Hypothalamus (tissue), 51 donors: ENCODE measurements around the gene L3MBTL4.
"Not testable (repeated sequence)": the region's sequence is repeated elsewhere in the genome, so short reads cannot be mapped to it uniquely, and the experiment has no call there.

Experiments used
- DNase-seq, 51 donors: peaks; one replicate each; lab custom pipeline; 2025; lab: John Stamatoyannopoulos, UW

L3MBTL4 gene

GRCh38 chr18:6056171-6056910 is 358.4 kb downstream of the L3MBTL4 start:
- DNase-seq, result peak in 1 of 51 donors; percentile 4

GRCh38 chr18:6055711-6056110 is 359.0 kb downstream of the L3MBTL4 start:
- no peak for DNase-seq

GRCh38 chr18:6054256-6054842 is 360.4 kb downstream of the L3MBTL4 start:
- DNase-seq, result peak in 1 of 51 donors; percentile 4

DNA sequence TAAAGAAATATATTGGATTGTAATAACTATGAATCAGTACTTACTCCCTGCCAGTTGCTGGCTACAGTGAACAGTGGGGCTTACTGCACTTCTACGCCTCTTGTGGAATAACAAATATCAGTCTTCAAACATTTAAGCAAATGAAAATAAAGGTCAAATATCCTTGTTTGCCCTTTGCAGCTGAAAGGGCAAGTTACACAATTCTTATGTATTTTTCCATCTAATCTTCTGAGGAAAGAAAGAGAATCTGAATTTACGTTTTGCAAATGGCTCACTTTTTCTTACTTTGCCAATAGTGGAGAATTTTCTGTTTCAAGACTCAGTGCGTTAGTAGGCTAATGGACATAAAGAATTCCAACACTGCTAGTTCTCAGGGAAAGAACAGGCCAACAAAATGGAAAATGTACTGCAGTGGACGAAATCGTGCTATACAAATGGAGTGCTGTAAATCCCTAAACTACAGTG is 362.2 kb downstream of the L3MBTL4 start:
- no peak for DNase-seq

- DNase-seq, result not testable (repeated sequence)
Observed at GRCh38 chr18:6047596-6047995, 367.1 kb downstream of the L3MBTL4 start.

- DNase-seq, result no peak
Observed at GRCh38 chr18:6044773-6045172, 369.9 kb downstream of the L3MBTL4 start.

DNA sequence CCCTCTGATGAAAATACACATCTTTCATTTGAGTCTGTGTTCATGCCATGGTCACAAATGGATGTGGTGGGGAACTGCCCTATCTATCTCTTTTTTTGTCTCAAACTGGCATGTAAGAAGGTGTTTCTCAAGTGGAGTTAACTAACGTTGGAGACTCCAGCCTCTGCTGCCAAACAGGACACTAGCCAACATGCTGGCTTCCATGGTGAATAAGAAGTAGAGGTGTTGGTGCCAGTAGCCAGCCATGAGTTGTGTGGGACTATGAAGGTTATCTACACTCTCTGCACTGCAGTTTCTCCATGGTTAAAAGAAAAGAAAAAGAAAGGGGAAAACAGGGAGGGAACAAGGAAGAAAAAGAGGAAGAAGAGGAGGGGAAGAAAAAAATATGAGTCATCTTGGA is 370.4 kb downstream of the L3MBTL4 start:
- DNase-seq, result no peak

- DNase-seq, result no peak
Observed at GRCh38 chr18:6039055-6039454, 375.7 kb downstream of the L3MBTL4 start.

- no peak for DNase-seq
Observed at GRCh38 chr18:6031442-6031841, 383.3 kb downstream of the L3MBTL4 start.

- no peak for DNase-seq
Observed at GRCh38 chr18:6031002-6031401, 383.7 kb downstream of the L3MBTL4 start.

- DNase-seq, result no peak
Observed at GRCh38 chr18:6024745-6025248, 389.9 kb downstream of the L3MBTL4 start.

GRCh38 chr18:6023551-6023950 is 391.2 kb downstream of the L3MBTL4 start:
- DNase-seq, result no peak

DNA sequence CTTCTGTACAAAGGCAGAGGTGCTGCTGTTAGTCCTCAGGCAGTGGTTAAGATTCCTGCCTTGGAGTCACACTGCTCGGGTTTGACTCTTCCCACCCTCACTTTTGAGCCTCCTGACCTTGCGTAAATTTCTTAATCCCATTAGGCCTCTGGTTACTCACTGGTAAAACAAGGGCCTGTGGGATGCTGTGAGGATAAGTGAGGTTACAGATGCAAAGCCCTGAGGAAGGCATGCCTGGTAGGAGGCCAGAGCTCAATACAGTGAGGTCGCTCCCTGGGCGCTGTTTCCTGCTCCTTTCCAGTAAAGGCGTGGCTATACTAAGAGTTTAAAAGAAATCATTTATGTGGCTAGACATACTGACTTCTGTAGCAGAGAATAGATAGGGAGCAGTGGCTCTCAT is 391.9 kb downstream of the L3MBTL4 start:
- no peak for DNase-seq

GRCh38 chr18:6022074-6022444 is 392.7 kb downstream of the L3MBTL4 start:
- DNase-seq, result no peak

- DNase-seq, result no peak
Observed at GRCh38 chr18:6021306-6022073, 393.2 kb downstream of the L3MBTL4 start.

DNA sequence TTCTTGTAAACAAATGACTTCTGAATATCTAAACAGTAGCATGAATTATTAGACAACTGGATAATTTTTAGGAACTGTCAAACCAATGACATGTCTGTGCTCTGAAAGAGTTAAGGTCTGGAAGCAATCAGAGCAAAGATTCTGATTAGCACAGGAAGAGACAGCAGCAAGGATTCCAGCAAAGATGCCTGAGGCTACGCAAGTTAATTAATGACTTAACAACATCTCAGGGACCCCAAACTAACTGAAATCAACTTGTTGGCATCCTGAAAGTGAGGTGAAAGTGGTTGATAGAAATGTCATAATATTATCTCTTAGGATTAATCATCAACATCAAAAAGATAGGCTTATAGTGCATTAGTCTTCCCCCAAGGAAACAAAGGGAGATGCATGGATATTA is 396.0 kb downstream of the L3MBTL4 start:
- DNase-seq, result no peak

- no peak for DNase-seq
Observed at GRCh38 chr18:6017171-6017570, 397.5 kb downstream of the L3MBTL4 start.

DNA sequence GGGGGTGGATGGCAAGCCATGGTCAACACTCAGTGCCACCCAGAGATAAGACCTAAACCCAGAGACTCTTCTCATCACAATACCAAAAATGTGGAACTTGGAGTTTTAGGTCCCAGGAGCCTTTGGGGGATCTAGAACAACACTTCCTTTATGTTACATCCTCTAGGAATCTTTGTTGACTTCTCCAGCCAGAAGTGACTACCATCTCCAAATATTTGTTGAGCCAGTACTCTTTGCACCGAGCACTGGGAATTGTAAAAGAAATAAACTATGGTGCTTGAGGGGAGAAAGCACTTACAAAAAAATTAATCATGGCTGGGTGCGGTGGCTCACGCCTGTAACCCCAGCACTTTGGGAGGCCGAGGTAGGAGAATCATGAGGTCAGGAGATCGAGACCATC is 399.3 kb downstream of the L3MBTL4 start:
- DNase-seq, result no peak

GRCh38 chr18:6013171-6013810 is 401.4 kb downstream of the L3MBTL4 start:
- DNase-seq, result peak in 2 of 51 donors; percentile 14 to 25

- no peak for DNase-seq
Observed at GRCh38 chr18:6010921-6011320, 403.8 kb downstream of the L3MBTL4 start.

GRCh38 chr18:6010284-6010683 is 404.4 kb downstream of the L3MBTL4 start:
- DNase-seq, result no peak
